HuH-7 (cell line): ENCODE data around the gene RGS4.
"Not testable (repeated sequence)": the region's sequence is repeated elsewhere in the genome, so short reads cannot be mapped to it uniquely, and the experiment has no call there.

Experiments used
- DNase-seq: peaks from one replicate; pipeline ENCODE4 v3.0.0; 2011; ENCODE audit warnings: low spot score

RGS4 gene

DNA sequence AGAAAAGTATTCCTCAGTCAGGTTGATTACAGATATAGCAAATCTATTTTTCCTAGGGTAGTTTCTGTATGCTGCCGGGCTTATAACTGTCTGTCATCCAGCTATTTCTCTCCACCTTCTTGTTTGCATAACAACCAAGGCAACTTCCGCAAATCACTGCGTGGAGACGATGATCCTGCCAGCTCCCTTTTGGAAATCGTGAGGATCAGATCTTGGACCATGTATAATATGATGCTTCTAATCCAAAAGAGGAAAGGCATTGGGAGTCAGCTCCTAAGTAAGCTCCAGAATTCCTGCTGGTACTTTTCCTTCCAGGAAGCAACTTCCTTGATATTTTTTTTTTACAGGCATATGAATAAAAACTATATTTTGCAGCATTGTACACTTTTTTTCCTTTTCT, 445 bp upstream of the RGS4 start:
- DNase-seq: no peak

DNA sequence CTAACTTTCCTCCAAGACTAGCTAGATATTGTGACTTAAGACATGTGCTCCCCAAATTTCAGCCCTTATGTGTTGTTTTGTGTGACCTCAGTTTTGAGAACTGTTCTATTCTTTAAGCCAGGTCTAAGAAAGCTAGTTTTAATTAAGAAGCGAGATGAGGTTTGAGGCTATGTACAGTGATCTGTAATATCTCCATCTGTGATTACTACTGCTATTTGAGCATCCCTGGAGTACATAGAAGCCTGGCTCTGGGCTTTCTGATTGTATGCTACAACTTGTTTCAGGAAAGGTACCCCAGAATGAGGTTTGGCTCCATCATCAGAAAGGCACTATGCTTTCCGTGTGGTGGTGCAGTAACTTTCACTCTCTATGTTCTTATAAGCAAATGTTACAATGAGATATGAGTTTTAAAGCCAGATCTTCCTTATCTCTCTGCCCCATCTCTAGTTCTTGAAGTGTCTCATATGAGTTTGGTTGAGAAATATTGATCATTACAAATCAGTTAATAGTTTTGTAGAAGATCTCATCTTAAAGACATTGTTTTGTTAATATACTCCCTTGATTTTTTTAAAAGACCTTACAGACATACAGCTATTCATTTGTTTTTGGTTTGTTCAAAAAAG, 605 bp downstream of the RGS4 start:
- DNase-seq: no peak

DNA sequence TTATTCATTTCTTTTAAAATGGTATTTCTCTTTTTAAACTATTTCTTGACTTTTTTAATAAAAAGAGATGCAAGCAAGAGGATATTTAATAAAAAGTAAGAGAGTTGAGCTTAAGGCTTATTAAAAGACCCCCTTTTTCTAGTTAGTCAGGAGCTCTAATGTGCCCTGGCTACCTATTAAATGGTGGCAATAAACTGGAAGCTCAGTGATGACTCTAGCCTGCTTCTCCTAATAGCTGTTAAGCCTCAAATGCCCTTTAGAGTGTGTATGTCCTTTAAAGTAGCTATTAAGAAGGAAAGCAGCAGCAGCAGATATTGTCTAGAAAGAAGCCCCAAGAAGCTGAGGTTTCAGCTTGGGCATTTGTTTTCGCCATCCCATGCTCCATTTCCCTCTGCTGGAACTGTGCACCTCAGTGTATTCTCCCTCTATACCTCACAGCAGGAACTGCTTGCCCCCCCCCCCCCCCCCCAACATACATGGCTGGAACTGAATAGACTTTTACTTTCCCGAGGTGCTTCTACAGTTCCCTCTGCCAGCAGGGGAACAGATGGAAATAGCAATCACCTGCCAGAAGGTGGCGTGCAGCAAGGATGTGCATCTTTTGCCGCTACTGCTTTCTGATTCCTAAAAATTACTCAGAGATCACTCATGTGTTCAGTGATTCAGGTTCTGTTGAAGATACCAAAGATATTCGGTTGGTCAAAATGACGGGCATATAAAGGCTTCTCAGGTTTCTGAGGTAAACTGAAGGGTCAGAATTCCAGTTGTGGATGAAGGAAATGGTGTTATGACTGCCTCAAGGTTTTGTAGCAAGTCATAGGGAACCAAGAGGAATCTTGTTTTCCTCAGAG, 2.5 kb downstream of the RGS4 start:
- peak; percentile 20 for DNase-seq

GRCh38 chr1:163072658-163073057, 3.5 kb downstream of the RGS4 start:
- DNase-seq: no peak

- DNase-seq: no peak
These were observed 4.8 kb downstream of the RGS4 start for GRCh38 chr1:163074004-163074403.

- no peak for DNase-seq
These were observed 5.6 kb downstream of the RGS4 start for GRCh38 chr1:163074716-163075284.

- DNase-seq: no peak
These were observed 6.9 kb downstream of the RGS4 start for GRCh38 chr1:163076044-163076443.

- DNase-seq: no peak
These were observed 7.3 kb downstream of the RGS4 start for GRCh38 chr1:163076446-163076845.

DNA sequence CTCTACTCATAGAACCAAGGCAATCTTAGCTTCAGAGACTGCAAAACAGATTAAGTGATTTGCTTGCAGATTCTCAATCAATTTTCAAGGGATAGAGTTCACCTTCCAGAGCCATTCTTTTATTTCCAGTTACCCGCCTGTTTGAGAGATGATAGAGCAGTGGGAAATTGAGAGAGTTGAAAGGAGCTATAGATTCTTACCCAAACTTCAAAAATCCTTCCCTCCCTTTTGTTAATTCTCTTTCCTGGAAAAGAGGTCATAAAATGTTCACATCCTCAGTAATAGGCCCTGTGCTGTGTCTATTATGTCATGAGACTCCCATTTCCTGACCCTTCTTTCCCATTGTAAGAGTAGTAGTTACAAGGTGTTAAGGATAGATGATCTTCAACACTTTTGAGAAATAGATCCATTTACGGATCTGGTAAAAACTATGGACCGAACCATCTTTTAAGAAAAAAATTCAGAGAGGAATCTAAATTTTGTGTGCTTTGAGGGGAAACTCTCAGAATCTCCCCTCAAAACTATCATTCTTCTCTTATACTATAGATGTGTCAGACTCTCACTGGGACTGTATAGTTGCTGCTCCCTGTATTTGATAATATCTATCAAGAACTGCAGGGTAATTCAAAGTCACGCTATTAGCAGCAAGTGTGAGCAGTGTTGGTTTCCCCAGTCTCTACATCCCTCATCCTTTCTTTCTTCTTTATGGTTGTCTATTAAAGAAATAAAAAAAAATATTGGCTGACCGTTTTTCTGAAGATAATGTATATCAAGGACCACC, 8.0 kb downstream of the RGS4 start:
- no peak for DNase-seq

DNA sequence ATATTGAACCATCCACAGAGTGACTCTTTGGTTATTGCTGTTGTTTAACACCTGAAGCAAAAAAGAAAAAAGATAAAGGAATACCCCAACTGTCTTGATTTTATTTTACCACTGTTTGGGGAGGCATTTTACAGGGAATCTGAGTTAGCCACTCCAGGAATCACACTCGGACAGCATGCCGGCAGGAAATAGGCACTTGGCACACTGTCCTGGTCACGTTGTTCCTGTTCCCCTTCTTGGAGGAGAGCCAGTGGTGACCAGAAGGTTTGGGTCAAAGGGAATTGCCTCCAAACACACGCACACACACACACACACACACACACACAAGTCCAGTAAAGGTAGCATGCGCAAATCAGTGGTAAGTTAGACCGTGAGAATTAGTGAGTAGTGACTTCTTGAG, 13.8 kb downstream of the RGS4 start:
- DNase-seq: no peak

DNA sequence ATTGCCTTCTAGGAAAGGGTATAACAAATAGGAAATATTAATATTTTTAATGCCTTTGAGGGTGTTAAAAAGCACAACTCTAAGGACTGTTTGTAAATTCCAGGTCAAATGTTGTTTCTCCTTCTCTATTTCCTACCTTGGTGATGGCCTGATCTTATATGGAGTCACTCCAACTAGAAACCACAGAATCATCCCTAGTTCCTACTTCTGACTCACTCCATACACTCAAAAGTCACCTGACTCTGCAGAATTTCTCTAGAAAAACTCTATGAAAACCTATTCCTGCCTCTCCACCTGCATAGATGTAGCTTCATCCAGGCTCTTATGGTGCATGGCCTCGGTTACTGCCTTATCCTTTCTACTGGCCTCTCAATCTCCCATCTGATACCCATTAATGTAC, 14.5 kb downstream of the RGS4 start:
- DNase-seq: no peak

GRCh38 chr1:163084330-163084729, 15.2 kb downstream of the RGS4 start:
- no peak for DNase-seq

DNA sequence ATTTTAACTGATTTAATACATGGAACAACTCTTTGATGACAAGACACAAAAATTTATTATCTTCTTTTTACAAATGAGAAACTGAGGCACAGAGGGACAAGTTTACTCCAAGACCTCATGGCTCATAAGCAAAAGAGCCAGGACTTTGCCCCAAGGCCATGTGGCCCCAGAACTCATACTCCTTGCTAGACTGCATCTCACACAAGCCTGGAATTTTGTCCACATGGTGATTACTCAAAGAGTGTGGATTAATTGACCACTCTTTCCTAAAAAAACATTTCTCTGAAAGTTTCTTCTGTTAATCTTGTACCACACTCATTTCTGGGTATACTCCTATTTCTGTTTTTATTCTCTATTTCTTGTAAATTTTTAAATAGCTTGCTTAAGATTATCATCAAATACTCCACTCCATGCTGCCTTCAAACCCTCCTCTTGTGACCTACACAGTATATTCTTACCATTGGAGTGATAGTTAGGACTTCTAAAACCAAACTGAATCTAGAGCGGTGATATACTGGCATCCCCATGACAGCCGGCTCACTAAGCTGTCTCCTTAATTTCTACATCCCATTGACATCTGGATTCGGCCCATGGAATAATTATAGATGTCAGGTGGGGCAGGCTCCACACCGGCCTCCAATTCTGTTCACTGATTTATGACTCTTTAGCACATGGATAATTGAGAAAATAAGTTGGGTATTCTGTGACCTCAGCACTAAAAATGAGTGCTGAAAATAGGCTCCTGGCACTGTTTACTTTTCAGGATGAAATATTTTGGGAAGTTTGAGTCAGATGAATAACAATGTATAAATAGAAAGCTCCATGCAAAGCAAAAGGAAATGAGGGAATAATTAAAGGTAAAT, 16.1 kb downstream of the RGS4 start:
- DNase-seq: no peak

GRCh38 chr1:163085904-163086268, 16.7 kb downstream of the RGS4 start:
- no peak for DNase-seq

GRCh38 chr1:163089117-163089516, 20.0 kb downstream of the RGS4 start:
- DNase-seq: not testable (repeated sequence)

DNA sequence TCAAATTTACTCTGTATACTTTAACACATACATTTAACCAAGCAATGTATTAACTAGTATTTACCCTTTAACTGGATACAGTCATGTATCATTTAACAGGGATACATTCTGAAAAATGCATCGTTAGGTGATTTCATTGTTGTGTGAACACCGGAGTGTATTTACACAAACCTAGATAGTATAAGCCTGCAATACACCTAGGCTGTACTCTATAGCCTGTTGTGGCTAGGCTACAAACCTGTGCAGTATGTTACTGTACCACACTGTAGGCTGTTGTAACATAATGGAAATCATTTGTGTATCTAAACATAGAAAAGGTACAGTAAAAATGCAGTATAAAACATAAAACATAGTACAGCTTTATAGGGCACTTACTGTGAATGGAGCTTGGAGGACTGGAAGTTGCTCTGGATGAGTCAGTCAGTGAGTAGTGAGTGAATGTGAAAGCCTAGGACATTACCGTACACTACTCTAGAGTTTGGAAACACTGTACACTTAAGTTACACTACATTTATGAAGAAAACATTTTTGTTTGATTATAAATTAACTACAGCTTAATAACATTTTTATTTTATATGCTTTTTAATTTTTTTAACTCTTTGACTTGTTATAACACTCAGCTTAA, 21.3 kb downstream of the RGS4 start:
- no peak for DNase-seq

- DNase-seq: no peak
These were observed 24.0 kb downstream of the RGS4 start for GRCh38 chr1:163093169-163093568.

GRCh38 chr1:163093579-163093978, 24.4 kb downstream of the RGS4 start:
- DNase-seq: no peak

DNA sequence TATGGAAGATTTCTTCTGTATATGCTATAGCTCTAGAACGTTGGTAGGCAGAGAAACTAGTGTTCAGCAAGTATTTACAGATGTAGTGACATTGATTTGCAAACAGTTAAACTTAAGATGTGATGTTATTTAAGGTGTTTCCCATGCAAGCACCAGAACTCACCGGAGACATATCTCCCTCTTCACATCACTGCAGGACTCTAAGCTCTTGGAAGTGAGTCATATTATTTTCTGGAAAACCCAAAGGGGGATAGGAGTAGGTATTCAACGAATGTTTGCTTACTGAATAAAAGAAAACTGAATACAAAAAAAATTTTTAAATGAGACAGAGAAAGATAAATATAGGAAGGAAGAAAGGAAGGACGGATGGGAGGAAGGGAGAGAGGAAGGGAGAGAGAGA, 25.0 kb downstream of the RGS4 start:
- DNase-seq: no peak

DNA sequence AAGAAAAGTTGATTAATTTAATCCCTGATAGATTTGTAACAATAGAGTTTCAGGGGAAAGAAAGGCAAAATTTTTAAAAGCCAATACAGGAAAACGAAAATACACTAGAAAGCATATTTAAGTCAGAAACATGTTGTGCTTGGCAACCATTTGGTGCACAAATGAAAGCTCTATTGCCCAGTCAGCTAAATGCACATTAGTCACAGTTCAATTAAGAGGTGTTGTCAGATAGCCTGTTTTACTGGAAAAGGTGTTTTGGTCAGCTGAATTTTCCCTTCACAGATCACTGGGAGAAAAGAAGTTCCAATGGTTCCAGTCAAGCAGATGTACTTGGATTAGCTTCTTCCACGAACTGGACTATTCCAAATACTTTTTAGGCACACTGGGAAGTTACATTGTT, 25.4 kb downstream of the RGS4 start:
- DNase-seq: no peak

DNA sequence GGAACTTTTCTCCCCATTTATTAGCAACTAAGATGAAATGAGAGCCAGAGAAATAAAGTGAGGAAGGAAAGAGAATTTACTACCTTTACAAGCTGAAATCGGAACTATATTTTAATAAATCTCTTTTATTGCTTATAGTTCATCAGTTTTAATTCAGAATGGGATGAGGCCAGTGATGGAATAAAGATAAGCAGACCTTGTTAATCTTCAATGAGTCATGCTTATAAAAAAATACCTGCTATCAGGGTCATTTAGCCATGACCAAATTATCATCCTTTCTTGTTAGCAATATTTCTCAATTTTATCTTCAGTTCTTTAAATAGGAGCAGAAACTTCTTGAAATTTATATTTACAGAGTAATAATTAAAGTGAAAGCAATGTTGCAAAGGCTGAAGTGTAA, 26.1 kb downstream of the RGS4 start:
- no peak for DNase-seq
